Ectodermal cell (in vitro differentiated cells): ENCODE measurements around the gene CPA1.

Source experiments
- H3K27ac ChIP-seq: 2 replicates; pipeline ENCODE4 v1.7.0; 2013; ENCODE audit warnings: mild to moderate bottlenecking, low read depth, low read length; ENCODE audit not compliant: insufficient read depth, poor library complexity, severe bottlenecking
- H3K27me3 ChIP-seq: 2 replicates; pipeline ENCODE4 v1.7.0; 2013; ENCODE audit warnings: mild to moderate bottlenecking, low read length; ENCODE audit not compliant: insufficient read depth, control insufficient read depth, poor library complexity, severe bottlenecking
- H3K36me3 ChIP-seq: one replicate; pipeline ENCODE4 v1.7.0; 2013; ENCODE audit warnings: low read length; ENCODE audit not compliant: control insufficient read depth, insufficient read depth
- H3K4me1 ChIP-seq: one replicate; pipeline ENCODE4 v1.7.0; 2013; ENCODE audit warnings: low read length; ENCODE audit not compliant: control insufficient read depth, insufficient read depth
- H3K4me3 ChIP-seq: 2 replicates; pipeline ENCODE4 v1.7.0; 2013; ENCODE audit warnings: low read depth, low read length, control low read depth; ENCODE audit not compliant: insufficient read depth
- H3K9me3 ChIP-seq: 2 replicates; pipeline ENCODE4 v1.7.0; 2013; ENCODE audit warnings: mild to moderate bottlenecking, low read length, moderate library complexity; ENCODE audit not compliant: control insufficient read depth
- WGBS, 2 experiments: methylation state at CpG; one replicate each; pipeline ENCODE4 v1.1.7; 2013; ENCODE audit warnings: missing lambda C conversion rate in 2 of 2; 5-methylcytosine and 5-hydroxymethylcytosine counted together

Gene CPA1

GRCh38 chr7:130365088-130365487 lies 15.2 kb upstream of the CPA1 start:
- no peaks in the 10 kb centered on the region for H3K36me3 ChIP-seq
- peaks cover 19% of the 10 kb centered on the region for H3K4me1 ChIP-seq
- H3K9me3 ChIP-seq: no peaks in the 10 kb centered on the region
- H3K27me3 ChIP-seq: no peaks in the 10 kb centered on the region
- no peak overlapping the region for H3K4me3 ChIP-seq
- whole genome bisulfite sequencing, 2 experiments: 84 to 94% methylated on average over 2 of the region's 2 CpGs
- H3K27ac ChIP-seq: no peak overlapping the region

- no peaks in the 10 kb centered on the region for H3K36me3 ChIP-seq
- no peak overlapping the region for H3K4me3 ChIP-seq
- no peaks in the 10 kb centered on the region for H3K27me3 ChIP-seq
- peaks cover 19% of the 10 kb centered on the region for H3K4me1 ChIP-seq
- H3K9me3 ChIP-seq: no peaks in the 10 kb centered on the region
- no peak overlapping the region for H3K27ac ChIP-seq
- 78 to 81% methylated on average over 15 of the region's 15 CpGs for WGBS, 2 experiments
Observed at GRCh38 chr7:130365511-130366441, 14.5 kb upstream of the CPA1 start.

GRCh38 chr7:130366564-130366963 lies 13.7 kb upstream of the CPA1 start:
- Histone ChIP-seq H3K4me1 (peaks cover 19% of the 10 kb centered on the region), H3K36me3 (no peaks in the 10 kb centered on the region), H3K27ac (no peak overlapping the region), H3K9me3 (no peaks in the 10 kb centered on the region), H3K4me3 (no peak overlapping the region), H3K27me3 (no peaks in the 10 kb centered on the region)
- WGBS, 2 experiments: 94% methylated on average over 6 of the region's 6 CpGs

- 95 to 97% methylated on average over 13 of the region's 13 CpGs for WGBS, 2 experiments
- Histone ChIP-seq H3K27me3 (no peaks in the 10 kb centered on the region), H3K36me3 (no peaks in the 10 kb centered on the region), H3K4me1 (peaks cover 19% of the 10 kb centered on the region), H3K4me3 (no peak overlapping the region), H3K27ac (no peak overlapping the region), H3K9me3 (no peaks in the 10 kb centered on the region)
Observed at GRCh38 chr7:130367088-130367755, 13.1 kb upstream of the CPA1 start.

DNA sequence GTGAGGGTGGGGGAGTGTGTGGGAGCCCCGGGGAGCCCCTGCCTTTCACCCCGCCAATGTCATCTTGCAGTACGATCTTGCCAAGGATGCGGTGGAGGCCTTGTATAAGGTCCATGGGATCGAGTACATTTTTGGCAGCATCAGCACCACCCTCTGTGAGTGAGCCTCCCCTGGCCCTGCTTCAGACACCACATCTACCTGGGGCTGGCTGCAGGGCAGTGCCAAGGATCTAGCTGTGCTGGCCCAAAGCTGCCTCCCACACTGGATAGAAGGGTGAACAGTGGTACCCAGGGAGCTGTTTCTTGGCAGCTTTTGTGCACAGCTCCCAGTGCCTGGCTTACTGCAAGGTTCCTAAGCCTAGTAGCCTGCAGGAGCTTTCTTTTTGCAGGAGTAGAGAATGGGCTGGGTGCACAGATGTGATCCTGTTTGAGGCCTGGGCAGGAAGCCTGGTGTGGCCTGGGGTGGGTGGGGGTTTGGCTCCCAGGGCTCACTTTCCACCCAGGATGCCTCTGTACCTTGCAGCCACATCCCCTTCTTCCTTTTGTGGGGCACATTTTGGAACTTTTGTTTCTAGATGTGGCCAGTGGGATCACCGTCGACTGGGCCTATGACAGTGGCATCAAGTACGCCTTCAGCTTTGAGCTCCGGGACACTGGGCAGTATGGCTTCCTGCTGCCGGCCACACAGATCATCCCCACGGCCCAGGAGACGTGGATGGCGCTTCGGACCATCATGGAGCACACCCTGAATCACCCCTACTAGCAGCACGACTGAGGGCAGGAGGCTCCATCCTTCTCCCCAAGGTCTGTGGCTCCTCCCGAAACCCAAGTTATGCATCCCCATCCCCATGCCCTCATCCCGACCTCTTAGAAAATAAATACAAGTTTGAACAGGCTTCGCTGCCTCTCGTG lies 12.2 kb upstream of the CPA1 start:
- no peak overlapping the region for H3K27ac ChIP-seq
- no peak overlapping the region for H3K4me3 ChIP-seq
- peaks cover 26% of the 10 kb centered on the region for H3K4me1 ChIP-seq
- 95% methylated on average over 19 of the region's 19 CpGs for WGBS, 2 experiments
- H3K9me3 ChIP-seq: no peaks in the 10 kb centered on the region
- H3K36me3 ChIP-seq: no peaks in the 10 kb centered on the region
- no peaks in the 10 kb centered on the region for H3K27me3 ChIP-seq

GRCh38 chr7:130369110-130369711 lies 11.1 kb upstream of the CPA1 start:
- H3K9me3 ChIP-seq: no peaks in the 10 kb centered on the region
- WGBS, 2 experiments: 80 to 83% methylated on average over 10 of the region's 10 CpGs
- no peaks in the 10 kb centered on the region for H3K36me3 ChIP-seq
- no peaks in the 10 kb centered on the region for H3K27me3 ChIP-seq
- H3K27ac ChIP-seq: no peak overlapping the region
- H3K4me3 ChIP-seq: no peak overlapping the region
- peaks cover 35% of the 10 kb centered on the region for H3K4me1 ChIP-seq

- Histone ChIP-seq H3K9me3 (no peaks in the 10 kb centered on the region), H3K27ac (no peak overlapping the region), H3K27me3 (no peaks in the 10 kb centered on the region), H3K36me3 (no peaks in the 10 kb centered on the region), H3K4me1 (peaks cover 36% of the 10 kb centered on the region), H3K4me3 (no peak overlapping the region)
- WGBS, 2 experiments: 53 to 74% methylated on average over 2 to 3 of the region's 3 CpGs
Observed at GRCh38 chr7:130369831-130370550, 10.3 kb upstream of the CPA1 start.

GRCh38 chr7:130371046-130371445 lies 9.2 kb upstream of the CPA1 start:
- Histone ChIP-seq H3K27ac (no peak overlapping the region), H3K9me3 (no peaks in the 10 kb centered on the region), H3K4me1 (peaks cover 25% of the 10 kb centered on the region), H3K36me3 (no peaks in the 10 kb centered on the region), H3K4me3 (no peak overlapping the region), H3K27me3 (no peaks in the 10 kb centered on the region)
- WGBS, 2 experiments: 94 to 98% methylated on average over 3 of the region's 3 CpGs

DNA sequence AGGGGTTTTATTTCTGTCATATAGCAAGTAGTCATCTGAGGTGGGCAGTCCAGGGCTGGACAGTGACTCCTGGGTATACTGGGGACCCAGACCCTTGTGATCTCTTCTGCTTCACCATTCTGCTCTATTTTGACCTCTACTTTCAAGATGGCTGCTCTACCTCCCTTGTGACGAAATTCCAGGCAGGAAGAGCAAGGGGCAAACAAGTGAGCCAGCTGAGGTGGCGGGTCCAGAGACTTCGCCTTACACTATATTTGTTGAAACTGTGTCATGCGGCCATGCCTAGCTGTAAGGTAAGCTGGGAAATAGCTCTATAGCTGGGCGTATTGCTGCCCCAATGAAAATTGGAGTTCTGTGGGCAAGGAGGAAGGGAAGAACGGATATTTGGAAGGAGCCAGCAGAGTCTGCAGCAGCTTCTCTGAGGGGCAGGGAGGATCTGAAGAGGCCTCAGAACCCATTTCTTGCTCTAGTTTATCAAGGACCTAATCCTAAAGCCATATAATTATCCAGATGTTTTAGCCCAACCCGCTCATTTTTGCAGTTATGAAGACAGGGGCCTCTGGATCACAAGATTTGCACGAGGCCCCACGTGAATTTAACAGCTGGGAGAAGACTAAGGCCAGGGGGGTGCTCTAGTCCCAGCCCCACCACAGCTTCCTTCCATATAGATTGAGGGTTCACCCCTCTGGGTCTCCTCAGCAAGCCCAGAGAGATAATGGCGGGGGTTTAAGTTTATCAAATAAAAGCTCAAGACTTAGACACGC lies 7.7 kb upstream of the CPA1 start:
- H3K27me3 ChIP-seq: no peaks in the 10 kb centered on the region
- H3K27ac ChIP-seq: no peak overlapping the region
- H3K4me1 ChIP-seq: peaks cover 18% of the 10 kb centered on the region
- H3K4me3 ChIP-seq: no peak overlapping the region
- no peaks in the 10 kb centered on the region for H3K9me3 ChIP-seq
- 92 to 93% methylated on average over 11 of the region's 11 CpGs for WGBS, 2 experiments
- no peaks in the 10 kb centered on the region for H3K36me3 ChIP-seq
